Measurements from ENCODE around the gene TAS2R4.
"Not testable (repeated sequence)": the region's sequence is repeated elsewhere in the genome, so short reads cannot be mapped to it uniquely, and the experiment has no call there.

The TAS2R4 gene

GRCh38 chr7:141792526-141792925 is 16.1 kb downstream of the TAS2R4 start:
- H3K27ac ChIP-seq: no peak overlapping the region
- no peak overlapping the region for H3K4me3 ChIP-seq

- H3K4me3 ChIP-seq: no peak overlapping the region
- H3K27ac ChIP-seq: no peak overlapping the region
Observed at GRCh38 chr7:141820067-141820466, 43.6 kb downstream of the TAS2R4 start.

DNA sequence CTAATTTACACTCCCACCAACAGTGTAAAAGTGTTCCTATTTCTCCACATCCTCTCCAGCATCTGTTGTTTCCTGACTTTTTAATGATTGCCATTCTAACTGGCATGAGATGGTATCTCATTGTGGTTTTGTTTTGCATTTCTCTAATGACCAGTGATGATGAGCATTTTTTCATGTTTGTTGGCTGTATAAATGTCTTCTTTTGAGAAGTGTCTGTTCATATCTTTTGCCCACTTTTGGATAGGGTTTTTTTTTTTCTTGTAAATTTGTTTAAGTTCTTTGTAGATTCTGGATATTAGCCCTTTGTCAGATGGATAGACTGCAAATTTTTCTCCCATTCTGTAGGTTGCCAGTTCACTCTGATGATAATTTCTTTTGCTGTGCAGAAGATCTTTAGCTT is 46.0 kb downstream of the TAS2R4 start:
- not testable (repeated sequence) for H3K4me3 ChIP-seq, H3K27ac ChIP-seq

Data from skin epidermis (tissue), 12 donors.